K562 (cell line): ENCODE measurements around the gene MAST3. TPM values are rescaled to one million over a fixed set of nuclear protein-coding genes. Genes with fewer than 3 reads are reported as not detected.

Experiments used
- ATAC-seq: fragments of 200-7000 bp; cut with Tn5 transposase; 3 replicates; pipeline ENCODE4 v1.9.1; 2020; ENCODE audit warnings: moderate library complexity
- BruUV-seq: library from RNA; stranded (reverse); fragments of 400-500 nt; replicated peaks from 2 replicates; lab custom pipeline; 2021; lab: Mats Ljungman, UMichigan
- CTCF ChIA-PET: fragments of 300-600 bp; formaldehyde crosslinking; extraction: SDS; loops from one replicate; lab custom pipeline; 2021; ENCODE audit warnings: low intra/inter-chr PET ratio; lab: Yijun Ruan, JAX
- POLR2A ChIA-PET: fragments of 300-600, 350-650 bp; sonication (Branson Sonifier 250); formaldehyde crosslinking; extraction: SDS; loops from one replicate; lab custom pipeline; 2021; ENCODE audit warnings: antibody characterized with exemption, inconsistent platforms; lab: Yijun Ruan, JAX
- DNase-seq, 4 experiments: peaks; one replicate each; pipeline versions ENCODE4 v3.0.0 to v3.0.0-alpha.2; 2011 to 2018; ENCODE audit warnings: low spot score in 3 of 4, mixed read lengths in 3 of 4; ENCODE audit errors: extremely low read depth in 1 of 4
- FAIRE-seq: peaks from 2 replicates; lab custom pipeline; 2011; peaks lifted over from hg19 to GRCh38; lab: Jason Lieb, UNC
- H2AFZ ChIP-seq: 2 replicates; pipeline ENCODE4 v1.6.0; 2011; ENCODE audit warnings: low read depth, low read length, control low read depth, inconsistent platforms
- H3K27ac ChIP-seq: fragments of 200-600 bp; 3 replicates; pipeline ENCODE4 v1.8.0; 2011; ENCODE audit warnings: low read depth, mild to moderate bottlenecking, control low read depth, inconsistent platforms, low read length, moderate library complexity, mixed read lengths; ENCODE audit errors: extremely low read depth
- H3K27me3 ChIP-seq, 2 experiments: fragments of 300-600 bp in 1 of 2; 2 replicates in 1 of 2; 3 replicates in 1 of 2; pipeline versions ENCODE4 v1.6.0 to v1.8.0; 2011; ENCODE audit warnings: inconsistent platforms in 2 of 2, low read length in 2 of 2, mild to moderate bottlenecking in 1 of 2, mixed read lengths in 1 of 2, moderate library complexity in 1 of 2; ENCODE audit not compliant: control insufficient read depth in 2 of 2, insufficient read depth in 2 of 2
- H3K36me3 ChIP-seq: fragments of 300-600 bp; 3 replicates; pipeline ENCODE4 v1.8.0; 2011; ENCODE audit warnings: mild to moderate bottlenecking, low read length, inconsistent platforms; ENCODE audit not compliant: control insufficient read depth, insufficient read depth
- H3K4me1 ChIP-seq, 2 experiments: fragments of 200-600 bp in 1 of 2; replicated peaks in 1 of 2; 2 replicates in 1 of 2; 3 replicates in 1 of 2; pipeline versions ENCODE4 v1.5.1 to v1.8.0; 2011; ENCODE audit warnings: inconsistent platforms in 2 of 2, low read length in 2 of 2, mild to moderate bottlenecking in 1 of 2, mixed read lengths in 1 of 2, moderate library complexity in 1 of 2; ENCODE audit not compliant: control insufficient read depth in 2 of 2, insufficient read depth in 2 of 2
- H3K4me2 ChIP-seq: 2 replicates; pipeline ENCODE4 v1.6.1; 2011; ENCODE audit warnings: low read length, control low read depth, inconsistent platforms, mixed read lengths; ENCODE audit not compliant: insufficient read depth
- H3K4me3 ChIP-seq: fragments of 200-600 bp; sonication (generic), shearing (Covaris generic); 2 replicates; pipeline ENCODE4 v1.5.1; 2016; ENCODE audit warnings: control low read depth, inconsistent platforms
- H3K79me2 ChIP-seq: fragments of 200-600 bp; 3 replicates; pipeline ENCODE4 v1.8.0; 2011; ENCODE audit warnings: low read length, inconsistent platforms; ENCODE audit not compliant: control insufficient read depth, insufficient read depth
- H3K9ac ChIP-seq, 2 experiments: 2 replicates each; pipeline versions ENCODE4 v1.6.0 to v1.6.1; 2011; ENCODE audit warnings: low read depth in 2 of 2, low read length in 2 of 2, control low read depth in 1 of 2, inconsistent platforms in 1 of 2, mild to moderate bottlenecking in 1 of 2, mixed read lengths in 1 of 2; ENCODE audit not compliant: insufficient read depth in 1 of 2
- H3K9me1 ChIP-seq: one replicate; pipeline ENCODE4 v1.6.0; 2011; ENCODE audit warnings: inconsistent platforms, mild to moderate bottlenecking, low read length, moderate library complexity; ENCODE audit not compliant: control insufficient read depth, insufficient read depth
- H3K9me3 ChIP-seq: replicated peaks from 2 replicates; pipeline ENCODE4 v1.5.1; 2011; ENCODE audit warnings: low read depth, low read length, inconsistent platforms; ENCODE audit not compliant: control insufficient read depth, insufficient read depth
- H4K20me1 ChIP-seq: replicated peaks from 2 replicates; pipeline ENCODE4 v1.6.1; 2011; ENCODE audit warnings: low read length, inconsistent platforms, mixed read lengths; ENCODE audit not compliant: control insufficient read depth, insufficient read depth
- ARID1B ChIP-seq: fragments of 450-650 bp; IDR thresholded peaks from 2 replicates; pipeline ENCODE4 v1.6.1; 2016; ENCODE audit warnings: antibody characterized with exemption, mild to moderate bottlenecking, inconsistent platforms
- ATF6 ChIP-seq: sonication (generic); formaldehyde crosslinking; IDR thresholded peaks from 2 replicates; pipeline ENCODE4 v1.4.0; 2020; ENCODE audit warnings: mild to moderate bottlenecking, missing genetic modification reagents
- HDAC8 ChIP-seq: fragments of 450-650 bp; IDR thresholded peaks from 2 replicates; pipeline ENCODE4 v1.6.1; 2016; ENCODE audit warnings: mild to moderate bottlenecking, missing genetic modification characterization, moderate library complexity, missing compliant biosample characterization
- MCM5 ChIP-seq: fragments of 450-650 bp; IDR thresholded peaks from 2 replicates; pipeline ENCODE4 v1.6.1; 2016; ENCODE audit warnings: low read depth
- SREBF2 ChIP-seq: sonication (generic); formaldehyde crosslinking; IDR thresholded peaks from 2 replicates; pipeline ENCODE4 v1.4.0; 2020; ENCODE audit warnings: mild to moderate bottlenecking, missing genetic modification reagents
- ZNF174 ChIP-seq: fragments of 250-450 bp; sonication (Bioruptor Pico); IDR thresholded peaks from 2 replicates; pipeline ENCODE4 v1.4.0; 2020; ENCODE audit warnings: mild to moderate bottlenecking
- WGBS: fragments of 100-300 bp; shearing (Covaris generic); methylation state at CpG from one replicate; pipeline ENCODE4 v1.1.6; 2016; ENCODE audit warnings: low coverage, mixed read lengths; ENCODE audit not compliant: insufficient coverage; ENCODE audit errors: missing lambda C conversion rate; 5-methylcytosine and 5-hydroxymethylcytosine counted together
- in situ Hi-C: fragments of 300-500 bp; cut with MboI; formaldehyde crosslinking; loops from 4 replicates; pipeline ENCODE4 v1.15.0; 2018; ENCODE audit warnings: inconsistent platforms, mixed read lengths
- intact Hi-C: fragments of 100-400 bp; cut with micrococcal nuclease; formaldehyde crosslinking; loops from 2 replicates; pipeline ENCODE4 v1.14.2; 2022
- polyA plus RNA-seq, 8 experiments: library from polyadenylated mRNA; depleted of rRNA in 4 of 8; stranded (reverse) in 5 of 8; unstranded in 3 of 8; fragments of >200 nt; fragmentation: Nextera tagmentation in 2 of 8; fragmentation: Illumina TruSeq in 1 of 8; extraction: Ambion mirVana in 2 of 8; extraction: Trizol in 1 of 8; gene quantifications; 2 replicates each; pipeline versions ENCODE4 v1.2.1 to v1.2.3, GENCODE V29; 2011 to 2014; ENCODE audit warnings: inconsistent platforms in 1 of 8, missing spikeins in 1 of 8
- total RNA-seq, 7 experiments: library from RNA; depleted of rRNA in 6 of 7; stranded (reverse); fragments of >200 nt in 6 of 7; fragmentation: Illumina TruSeq in 2 of 7; extraction: Trizol in 2 of 7; gene quantifications; 2 replicates each; pipeline versions ENCODE4 v1.2.1 to v1.2.3, GENCODE V29; 2011 to 2021; ENCODE audit warnings: low replicate concordance in 1 of 7

MAST3 gene
- total and polyA plus RNA-seq, 9 of the 15 experiments (the other 6 are each of a cell fraction or from before 2014, with no cell fraction given): 0.94 to 9.9 (median 2.4) TPM

- TF ChIP-seq MCM5: no peak
- no peak for TF ChIP-seq HDAC8 (tag)
These were observed 68.4 kb downstream of the MAST3 start (continued) for GRCh38 chr19:18165794-18166544.

GRCh38 chr19:18167011-18167410 is 69.4 kb downstream of the MAST3 start:
- ATAC-seq: no peak
- H3K9me1 ChIP-seq: no peaks in the 10 kb centered on the region
- H2AFZ ChIP-seq: no peak overlapping the region
- no peak overlapping the region for H3K4me3 ChIP-seq
- H3K4me2 ChIP-seq: no peak overlapping the region
- ChIA-PET CTCF (interaction anchor here (2.2 kb wide), 1 partner anchor 54 kb away, joined by 13 read pairs; no protein-coding TSS in a partner anchor), POLR2A (interaction anchor here (1.1 kb wide), 1 partner anchor 10 kb away, joined by 5 read pairs; no protein-coding TSS in a partner anchor)
- peaks cover 75% of the 10 kb centered on the region; the same call in 2 of the 3 replicates for H3K36me3 ChIP-seq
- 93% methylated on average over 20 of the region's 21 CpGs for WGBS
- FAIRE-seq: no peak
- TF ChIP-seq ZNF174: no peak
- TF ChIP-seq SREBF2 (CRISPR knock-in tag): no peak
- TF ChIP-seq ATF6 (CRISPR knock-in tag): no peak
- no peak for TF ChIP-seq ARID1B
- H3K4me1 ChIP-seq: peaks cover 4 to 12% of the 10 kb centered on the region in 2 experiments; a peak in 4 of 5 replicates
- no peak for DNase-seq
- no peaks in the 10 kb centered on the region for H3K9me3 ChIP-seq
- H3K27ac ChIP-seq: no peak overlapping the region
- no peak overlapping the region; a peak in 1 of 4 replicates for H3K9ac ChIP-seq
- H3K79me2 ChIP-seq: peaks cover 1% of the 10 kb centered on the region; the same call in 1 of the 3 replicates
- no TSS peak for BruUV-seq
- H4K20me1 ChIP-seq: 0 out of 2 replicates have a peak, but pooled peaks cover 4% of the 10 kb centered on the region
- intact Hi-C loops (loop anchor here (10.0 kb wide), 1 partner anchor 162 kb away; the partner anchor contains the start of gene ARRDC2), in situ Hi-C loops (loop anchor here (10.0 kb wide), 1 partner anchor 162 kb away; the partner anchor contains the start of gene ARRDC2)
- H3K27me3 ChIP-seq: no peaks in the 10 kb centered on the region
